T-helper 2 cell (primary cell): ENCODE data around the gene TMEM130.

Experiments
- DNase-seq, 5 experiments: peaks; one replicate each; pipeline versions ENCODE4 v3.0.0 to v3.0.0-alpha.2; 2012 to 2022

TMEM130 gene

DNA sequence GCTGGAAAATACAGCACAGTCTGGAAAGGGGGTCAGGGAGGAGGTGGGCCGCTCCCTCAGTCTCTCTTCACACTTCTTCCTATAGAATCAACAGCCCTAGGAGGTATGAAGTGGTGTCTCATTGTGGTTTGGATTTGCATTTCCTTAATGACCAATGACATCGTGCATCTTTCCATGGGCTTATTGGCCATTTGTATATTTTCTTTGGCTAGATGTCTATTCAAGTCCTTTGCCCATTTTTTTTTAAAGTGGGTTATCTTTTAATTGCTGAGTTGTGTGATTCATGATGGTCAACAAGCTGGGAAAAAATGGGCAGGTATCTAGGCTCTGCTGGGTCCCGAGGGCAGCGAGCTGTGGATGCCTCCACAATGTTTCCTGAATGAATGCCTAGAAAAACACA, 29.1 kb downstream of the TMEM130 start:
- DNase-seq, result no peak

- no peak for DNase-seq
Measured at GRCh38 chr7:98840096-98840495, 29.7 kb downstream of the TMEM130 start.

- DNase-seq, result no peak
Measured at GRCh38 chr7:98837630-98837972, 32.2 kb downstream of the TMEM130 start.

GRCh38 chr7:98836811-98837629, 32.8 kb downstream of the TMEM130 start:
- DNase-seq, result peak in 1 of 5 experiments; percentile 16

- no peak for DNase-seq
Measured at GRCh38 chr7:98834949-98835348, 34.9 kb downstream of the TMEM130 start.

GRCh38 chr7:98833022-98833421, 36.8 kb downstream of the TMEM130 start:
- no peak for DNase-seq

DNA sequence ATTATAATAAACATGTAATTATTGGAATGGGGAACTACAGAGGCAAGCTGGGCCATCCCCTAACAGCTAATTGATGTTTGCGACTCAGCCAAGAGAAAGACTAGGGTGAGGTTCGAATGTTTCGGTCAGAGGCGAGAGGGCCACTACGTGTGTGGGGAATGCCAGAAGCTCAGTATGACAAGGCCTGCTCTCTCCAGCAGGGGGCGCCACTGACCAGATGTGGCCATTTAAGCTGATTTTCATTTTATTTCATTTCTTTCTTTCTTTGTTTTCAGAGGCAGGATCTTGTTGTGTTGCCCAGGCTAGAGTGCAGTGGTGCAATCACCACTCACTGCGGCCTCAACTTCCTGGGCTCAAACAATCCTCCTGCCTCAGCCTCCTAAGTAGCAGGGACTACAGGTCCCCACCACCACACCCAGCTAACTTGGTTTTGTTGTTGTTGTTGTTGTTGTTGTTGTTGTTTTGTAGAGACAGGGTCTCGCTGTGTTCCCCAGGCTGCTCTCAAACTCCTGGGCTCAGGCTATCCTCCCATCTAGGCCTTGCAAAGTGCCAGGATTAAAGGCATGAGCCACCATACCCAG, 38.1 kb downstream of the TMEM130 start:
- DNase-seq, result peak in 3 of 5 experiments; percentile 6 to 31 (median 16)

GRCh38 chr7:98830972-98831548, 38.8 kb downstream of the TMEM130 start:
- no peak for DNase-seq

DNA sequence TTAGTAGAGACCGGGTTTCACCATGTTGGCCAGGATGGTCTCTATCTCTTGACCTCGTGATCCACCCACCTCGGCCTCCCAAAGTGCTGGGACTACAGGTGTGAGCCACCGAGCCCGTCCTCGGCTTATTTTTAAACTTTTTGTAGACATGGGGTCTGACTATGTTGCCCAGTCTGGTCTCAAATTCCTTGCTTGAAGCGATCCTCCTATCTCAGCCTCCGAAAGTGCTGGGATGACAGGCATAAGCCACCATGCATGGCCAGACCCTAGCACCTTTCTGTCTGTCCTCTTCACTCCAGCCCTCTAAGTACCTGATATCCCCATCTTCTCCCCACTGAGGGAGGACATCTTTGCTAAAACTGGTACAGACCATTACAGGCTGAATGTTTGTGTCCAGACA, 41.4 kb downstream of the TMEM130 start:
- no peak for DNase-seq

DNA sequence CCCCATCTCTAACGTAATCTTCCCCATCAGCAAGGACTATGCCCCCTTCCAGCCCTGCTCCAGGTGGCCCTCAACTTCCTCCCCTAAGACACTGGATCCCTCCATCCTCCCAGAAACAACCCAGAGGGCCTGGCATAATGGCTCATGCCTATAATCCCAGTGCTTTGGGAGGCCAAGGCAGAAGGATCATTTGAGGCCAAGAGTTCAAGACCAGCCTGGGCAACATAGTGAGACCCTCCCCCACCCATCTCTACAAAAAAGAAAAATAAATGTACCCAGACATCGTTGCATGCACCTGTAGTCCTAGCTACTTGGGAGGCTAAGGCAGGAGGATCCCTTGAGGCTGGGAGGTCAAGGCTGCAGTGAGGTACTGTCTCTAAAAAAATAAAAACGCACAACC, 42.6 kb downstream of the TMEM130 start:
- no peak for DNase-seq

DNA sequence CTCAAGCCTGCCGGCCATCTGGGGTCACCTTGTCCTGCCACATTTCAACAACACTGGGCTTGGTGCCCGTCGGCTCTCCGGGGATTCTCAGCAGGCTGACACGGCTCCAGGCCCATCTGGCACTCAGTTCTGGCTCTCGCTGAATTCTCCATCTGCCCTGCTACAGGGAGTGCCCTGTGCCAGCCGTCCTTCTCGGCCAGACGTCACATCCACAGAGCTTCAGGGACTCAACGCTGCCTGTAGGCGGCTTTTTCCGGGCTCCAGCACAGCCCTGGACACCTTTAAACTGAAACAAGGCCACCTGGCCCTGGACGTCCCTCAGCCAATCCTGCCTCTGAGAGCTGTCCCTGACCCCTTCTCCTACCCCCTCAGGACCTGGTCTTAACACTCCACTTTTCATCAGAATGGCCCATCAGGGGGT, 43.0 kb downstream of the TMEM130 start:
- no peak for DNase-seq

- DNase-seq, result no peak
Measured at GRCh38 chr7:98826387-98826786, 43.4 kb downstream of the TMEM130 start.

GRCh38 chr7:98823226-98823625, 46.6 kb downstream of the TMEM130 start:
- DNase-seq, result no peak

GRCh38 chr7:98821348-98821747, 48.5 kb downstream of the TMEM130 start:
- no peak for DNase-seq

DNA sequence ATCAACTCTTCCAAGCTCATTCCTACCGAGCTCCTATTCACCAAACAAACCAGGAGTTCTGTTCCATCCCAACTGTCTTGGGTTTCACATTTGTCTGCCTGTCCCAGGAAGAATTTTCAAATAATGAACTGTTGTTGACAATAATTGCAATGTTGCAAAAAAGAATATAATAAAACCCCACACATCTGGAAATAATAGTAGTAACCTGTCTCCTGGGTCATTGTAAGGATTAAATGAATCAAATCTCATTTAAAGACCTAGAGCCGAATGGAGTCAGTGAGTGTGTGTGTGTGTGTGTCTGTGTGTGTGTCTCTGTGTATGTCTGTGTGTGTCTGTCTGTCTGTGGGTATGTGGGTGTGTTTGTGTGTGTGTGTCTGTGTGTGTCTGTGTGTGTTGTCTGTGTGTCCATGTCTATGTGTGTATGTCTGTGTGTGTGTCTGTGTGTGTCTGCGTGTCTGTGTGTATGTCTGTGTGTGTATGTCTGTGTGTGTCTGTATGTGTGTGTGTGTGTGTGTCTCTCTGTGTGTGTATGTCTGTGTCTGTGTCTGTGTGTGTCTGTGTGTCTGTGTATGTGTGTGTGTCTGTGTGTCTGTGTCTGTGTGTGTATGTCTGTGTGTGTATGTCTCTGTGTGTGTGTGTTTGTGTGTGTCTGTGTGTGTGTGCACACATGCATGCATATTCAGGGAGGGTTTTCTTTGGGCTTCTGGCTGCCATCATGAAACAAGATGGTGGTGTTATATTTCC, 52.7 kb downstream of the TMEM130 start:
- no peak for DNase-seq

GRCh38 chr7:98816241-98816640, 53.6 kb downstream of the TMEM130 start:
- DNase-seq, result no peak

DNA sequence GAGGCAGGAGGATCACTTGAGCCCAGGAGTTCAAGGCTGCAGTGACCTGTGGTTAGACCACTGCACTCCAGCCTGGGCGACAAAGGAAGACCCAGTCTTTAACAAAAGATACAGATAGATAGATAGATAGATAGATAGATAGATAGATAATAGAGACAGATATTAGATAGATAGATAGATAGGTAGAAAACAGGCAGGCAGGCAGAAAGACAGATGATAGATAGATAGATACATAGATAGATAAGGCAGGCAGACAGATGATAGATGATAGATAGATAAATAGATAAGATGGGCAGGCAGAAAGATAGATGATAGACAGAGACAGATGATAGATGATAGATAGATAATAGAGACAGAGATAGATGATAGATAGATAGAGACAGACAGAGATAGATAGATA, 54.5 kb downstream of the TMEM130 start:
- no peak for DNase-seq

DNA sequence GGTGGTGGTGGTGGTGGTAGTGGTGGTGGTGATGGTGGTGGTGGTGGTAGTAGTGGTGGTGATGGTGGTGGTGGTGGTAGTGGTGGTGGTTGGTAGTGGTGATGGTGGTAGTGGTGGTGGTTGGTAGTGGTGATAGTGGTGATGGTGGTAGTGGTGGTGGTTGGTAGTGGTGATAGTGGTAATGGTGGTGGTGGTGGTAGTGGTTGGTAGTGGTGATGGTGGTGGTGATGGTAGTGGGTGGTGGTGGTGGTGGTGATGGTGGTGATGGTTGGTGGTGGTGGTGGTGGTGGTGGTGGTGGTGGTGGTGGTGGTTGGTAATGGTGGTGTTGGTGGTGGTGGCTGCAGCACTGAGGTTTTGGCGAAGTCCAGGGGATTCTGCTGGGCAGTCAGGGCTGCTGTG, 58.5 kb downstream of the TMEM130 start:
- no peak for DNase-seq

DNA sequence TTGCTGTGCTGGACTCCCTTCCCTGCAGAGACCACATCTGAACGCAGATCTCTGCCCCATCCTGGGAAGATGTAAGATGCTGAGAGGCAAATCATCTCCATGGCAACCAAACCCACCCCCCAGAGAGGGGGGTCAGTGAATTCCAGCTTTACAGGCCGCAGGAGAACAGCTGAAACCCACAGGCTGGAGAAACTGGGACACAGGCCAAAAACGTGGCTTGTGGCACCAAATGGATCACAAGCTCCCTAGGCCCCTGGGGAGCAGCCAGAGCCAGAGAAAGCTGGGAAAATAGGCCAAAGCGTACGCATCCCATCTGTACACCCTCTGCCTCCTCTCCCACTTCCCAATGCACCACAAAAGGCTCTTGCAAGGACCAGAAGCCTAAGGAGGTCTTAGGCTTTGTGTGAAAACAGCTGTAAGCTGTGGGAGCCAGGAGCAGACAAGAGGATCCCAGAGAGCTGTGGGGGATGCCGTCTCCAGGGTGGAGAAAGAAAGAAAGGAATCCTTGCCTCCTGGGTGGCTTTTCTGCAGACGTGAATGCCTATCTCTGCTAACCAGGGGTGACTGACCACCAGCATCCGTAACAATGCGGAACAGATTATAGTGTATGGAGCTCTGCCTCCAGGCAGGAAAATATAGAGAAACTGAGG, 59.5 kb downstream of the TMEM130 start:
- DNase-seq, result no peak

- DNase-seq, result no peak
Measured at GRCh38 chr7:98808751-98809460, 60.9 kb downstream of the TMEM130 start.

GRCh38 chr7:98807068-98808048, 62.5 kb downstream of the TMEM130 start:
- no peak for DNase-seq
